NCI-H345 (cell line): ENCODE data around the gene TCIRG1.

Source experiments
- DNase-seq: peaks from one replicate; lab custom pipeline; 2025; lab: John Stamatoyannopoulos, UW

The TCIRG1 gene

GRCh38 chr11:68051191-68052136, 12.6 kb downstream of the TCIRG1 start:
- no peak for DNase-seq

GRCh38 chr11:68052137-68052873, 13.5 kb downstream of the TCIRG1 start:
- DNase-seq, result no peak

- DNase-seq, result no peak
These were observed 14.3 kb downstream of the TCIRG1 start for GRCh38 chr11:68053117-68053516.

- DNase-seq, result no peak
These were observed 15.4 kb downstream of the TCIRG1 start for GRCh38 chr11:68053981-68054812.

GRCh38 chr11:68056317-68057285, 17.8 kb downstream of the TCIRG1 start:
- DNase-seq, result no peak

- DNase-seq, result no peak
These were observed 19.0 kb downstream of the TCIRG1 start for GRCh38 chr11:68057807-68058206.

- DNase-seq, result no peak
These were observed 22.7 kb downstream of the TCIRG1 start for GRCh38 chr11:68061508-68061907.

GRCh38 chr11:68064926-68065325, 26.1 kb downstream of the TCIRG1 start:
- DNase-seq, result no peak

GRCh38 chr11:68065841-68066240, 27.0 kb downstream of the TCIRG1 start:
- DNase-seq, result no peak

GRCh38 chr11:68066742-68067141, 27.9 kb downstream of the TCIRG1 start:
- DNase-seq, result no peak

GRCh38 chr11:68067991-68068390, 29.2 kb downstream of the TCIRG1 start:
- DNase-seq, result no peak

GRCh38 chr11:68071281-68072048, 32.6 kb downstream of the TCIRG1 start:
- DNase-seq, result no peak

- no peak for DNase-seq
These were observed 35.9 kb downstream of the TCIRG1 start for GRCh38 chr11:68074584-68075352.

- DNase-seq, result no peak
These were observed 37.7 kb downstream of the TCIRG1 start for GRCh38 chr11:68076371-68077042.

- no peak for DNase-seq
These were observed 39.1 kb downstream of the TCIRG1 start for GRCh38 chr11:68077617-68078582.

GRCh38 chr11:68080860-68081259, 42.0 kb downstream of the TCIRG1 start:
- DNase-seq, result no peak

- DNase-seq, result no peak
These were observed 42.9 kb downstream of the TCIRG1 start for GRCh38 chr11:68081691-68082090.

GRCh38 chr11:68082481-68082880, 43.7 kb downstream of the TCIRG1 start:
- no peak for DNase-seq
